ENCODE results near the gene CASP6. TPM values are rescaled to one million over a fixed set of nuclear protein-coding genes. Genes with fewer than 3 reads are reported as not detected.

CASP6 gene
- total and polyA plus RNA-seq, 2 of the 8 experiments (the other 6 are each of a cell fraction or from before 2014, with no cell fraction given): 29.5 to 35.1 TPM

Small RNA genes within 50 kb of the gene (small RNA-seq; reads per million reads assigned to genes)
- not detected for gene HIGD1AP14 (ENCODE audit: insufficient read depth)

Other genes starting within 250 kb of the CASP6 start
- gene MCUB, start 143.2 kb downstream of the CASP6 start, total RNA-seq (2021; fragmentation: NEBNext Ultra II Directional; extraction: Animal tissue kit (Norgen Biotek cat#: 25700)): 19.4 and 19.7 TPM in 2 replicates
- 15.2 and 18.3 TPM in 2 replicates for gene MCUB, start 143.2 kb downstream of the CASP6 start, polyA plus RNA-seq (2011; rRNA removed)
- gene PLA2G12A, start 26.6 kb upstream of the CASP6 start, total RNA-seq (2021; fragmentation: NEBNext Ultra II Directional; extraction: Animal tissue kit (Norgen Biotek cat#: 25700)): 47.2 and 49.9 TPM in 2 replicates
- gene PLA2G12A, start 26.6 kb upstream of the CASP6 start, polyA plus RNA-seq (2011; rRNA removed): 26.6 and 44.3 TPM in 2 replicates
- not detected in 2 replicates for gene CFI, start 98.6 kb upstream of the CASP6 start, total RNA-seq (2021; fragmentation: NEBNext Ultra II Directional; extraction: Animal tissue kit (Norgen Biotek cat#: 25700))
- not detected in 2 replicates for gene CFI, start 98.6 kb upstream of the CASP6 start, polyA plus RNA-seq (2011; rRNA removed)
- gene GAR1, start 112.3 kb upstream of the CASP6 start, total RNA-seq (2021; fragmentation: NEBNext Ultra II Directional; extraction: Animal tissue kit (Norgen Biotek cat#: 25700)): 37.5 and 37.9 TPM in 2 replicates
- gene GAR1, start 112.3 kb upstream of the CASP6 start, polyA plus RNA-seq (2011; rRNA removed): 9.4 and 14.5 TPM in 2 replicates
- not detected in 2 replicates for gene RRH, start 124.5 kb upstream of the CASP6 start, total RNA-seq (2021; fragmentation: NEBNext Ultra II Directional; extraction: Animal tissue kit (Norgen Biotek cat#: 25700))
- gene RRH, start 124.5 kb upstream of the CASP6 start, polyA plus RNA-seq (2011; rRNA removed): 0.19 and 0.38 TPM in 2 replicates
- 0.21 TPM in 1 of 2 replicates, not detected in the other for gene LRIT3, start 144.7 kb upstream of the CASP6 start, total RNA-seq (2021; fragmentation: NEBNext Ultra II Directional; extraction: Animal tissue kit (Norgen Biotek cat#: 25700))
- gene LRIT3, start 144.7 kb upstream of the CASP6 start, polyA plus RNA-seq (2011; rRNA removed): 0.11 TPM in 2 replicates
- gene EGF, start 209.4 kb upstream of the CASP6 start, total RNA-seq (2021; fragmentation: NEBNext Ultra II Directional; extraction: Animal tissue kit (Norgen Biotek cat#: 25700)): 1.4 and 2.6 TPM in 2 replicates
- gene EGF, start 209.4 kb upstream of the CASP6 start, polyA plus RNA-seq (2011; rRNA removed): 1.5 and 2.4 TPM in 2 replicates